Vagina (tissue), 2 donors: ENCODE measurements around the gene ARID1B. TPM values are rescaled to one million over a fixed set of nuclear protein-coding genes. Genes with fewer than 3 reads are reported as not detected.

Experiments
- DNase-seq, 2 donors: peaks; one replicate each; pipeline ENCODE4 v3.0.0-alpha.2; 2017; ENCODE audit errors: extremely low spot score in 2 of 2
- H3K27ac ChIP-seq: fragments of 200-600 bp; sonication (generic); one replicate; pipeline ENCODE4 v1.5.1; 2019
- H3K27me3 ChIP-seq: fragments of 200-600 bp; sonication (generic); one replicate; pipeline ENCODE4 v1.5.1; 2019
- H3K36me3 ChIP-seq, 2 donors: fragments of 200-600 bp; sonication (generic); one replicate each; pipeline ENCODE4 v1.5.1; 2017 to 2019
- H3K4me1 ChIP-seq: fragments of 200-600 bp; sonication (generic); one replicate; pipeline ENCODE4 v1.5.1; 2019
- H3K4me3 ChIP-seq, 2 donors: fragments of 200-600 bp; sonication (generic); 1 replicate in 1 of 2; 2 replicates in 1 of 2; pipeline ENCODE4 v1.5.1; 2016 to 2019
- H3K9me3 ChIP-seq: fragments of 200-600 bp; sonication (generic); one replicate; pipeline ENCODE4 v1.5.1; 2019
- CTCF ChIP-seq, 3 experiments: fragments of 450-650 bp in 2 of 3; fragments of 200-600 bp in 1 of 3; sonication (generic) in 1 of 3; IDR thresholded peaks; one replicate each; pipeline ENCODE4 v1.5.1; 2017 to 2019; ENCODE audit warnings: antibody characterized with exemption in 3 of 3, mild to moderate bottlenecking in 2 of 3, moderate library complexity in 2 of 3
- POLR2A ChIP-seq, 2 donors: fragments of 450-650 bp; IDR thresholded peaks; one replicate each; pipeline ENCODE4 v1.6.1; 2017; ENCODE audit warnings: antibody characterized with exemption in 2 of 2, mild to moderate bottlenecking in 2 of 2, moderate library complexity in 2 of 2
- POLR2AphosphoS5 ChIP-seq, 2 donors: sonication (generic); formaldehyde crosslinking; IDR thresholded peaks; one replicate each; pipeline ENCODE4 v1.9.0; 2017; ENCODE audit warnings: antibody characterized with exemption in 2 of 2, mild to moderate bottlenecking in 2 of 2, low read depth in 1 of 2; ENCODE audit not compliant: insufficient read depth in 1 of 2
- intact Hi-C: fragments of 100-400 bp; cut with DNase I; formaldehyde crosslinking; loops from one replicate; pipeline ENCODE4 v1.15.1; 2023
- total RNA-seq: library from RNA; depleted of rRNA; stranded (reverse); fragments of >200 nt; gene quantifications from one replicate; pipeline ENCODE4 v1.2.3, GENCODE V29; 2016

ARID1B gene
- total RNA-seq, 1 donor from 2014 or later: 141 TPM

DNA sequence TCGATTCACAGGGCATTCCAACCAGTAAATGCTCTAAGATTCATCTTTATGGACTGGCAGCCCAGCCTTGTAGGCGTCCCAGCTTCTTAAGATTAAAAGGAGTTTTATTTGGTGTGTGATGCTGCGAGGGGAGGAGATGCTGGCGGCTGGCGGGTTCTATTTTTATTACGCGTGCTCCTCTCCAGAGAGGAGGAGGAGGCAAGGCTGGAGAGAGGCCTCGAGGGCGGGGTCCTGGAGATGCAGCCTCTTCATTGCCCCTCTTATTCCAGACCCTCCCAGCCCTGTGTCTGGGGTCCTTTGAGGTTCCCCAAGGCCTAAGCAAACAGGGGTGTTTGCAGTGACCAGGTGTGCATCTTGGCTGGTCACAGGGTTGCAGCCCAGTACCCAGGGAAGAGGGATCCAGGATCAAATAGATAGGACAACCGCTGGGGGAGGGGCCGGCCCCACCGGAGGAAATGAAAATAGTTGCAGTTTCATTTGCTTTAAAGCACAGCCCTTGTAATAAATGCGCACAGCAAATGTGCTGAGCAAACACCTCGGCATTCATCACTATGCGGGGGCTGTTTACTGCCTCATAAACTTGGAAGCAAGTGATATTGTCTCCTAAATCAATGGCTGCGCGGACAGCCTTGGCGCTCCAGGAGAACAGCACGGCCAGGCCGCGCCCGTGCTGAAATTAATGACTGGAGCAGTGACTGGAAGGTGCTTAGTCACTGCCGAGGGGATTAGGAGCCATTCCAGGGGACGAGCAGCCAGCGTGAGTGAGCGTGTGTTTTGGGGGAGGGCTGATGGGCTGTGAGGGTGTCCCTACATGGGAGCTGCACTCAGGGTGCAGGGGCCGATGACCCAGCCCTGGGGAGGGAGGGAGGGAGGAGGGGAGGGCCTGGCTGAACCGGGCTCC is 463.1 kb downstream of the ARID1B start:
- TF ChIP-seq POLR2AphosphoS5 (IDR thresholded peaks at IDR 0.05; ENCODE audit: insufficient read depth in 1 of 2, low read depth in 1 of 2) (peak; percentile 64 to 91), POLR2A (IDR thresholded peaks at IDR 0.05) (no peak)
- H3K4me3 ChIP-seq: peak overlapping the region; percentile 25 to 44
- peak in 1 of 2 donors; percentile 97 for DNase-seq
- H3K36me3 ChIP-seq: no peaks in the 10 kb centered on the region
- H3K4me1 ChIP-seq: peaks cover 48% of the 10 kb centered on the region
- intact Hi-C loops: no loop called here
- H3K9me3 ChIP-seq: no peaks in the 10 kb centered on the region
- H3K27me3 ChIP-seq: no peaks in the 10 kb centered on the region
- H3K27ac ChIP-seq: peak overlapping the region; percentile 69

GRCh38 chr6:157240960-157241311 is 463.8 kb downstream of the ARID1B start:
- Histone ChIP-seq H3K4me1 (peaks cover 48% of the 10 kb centered on the region), H3K27ac (peak overlapping the region; percentile 69), H3K36me3 (no peaks in the 10 kb centered on the region), H3K9me3 (no peaks in the 10 kb centered on the region), H3K4me3 (peak overlapping the region; percentile 25 to 44), H3K27me3 (no peaks in the 10 kb centered on the region)
- intact Hi-C loops: no loop called here
- TF ChIP-seq POLR2A (IDR thresholded peaks at IDR 0.05): no peak
- no peak for TF ChIP-seq CTCF (IDR thresholded peaks at IDR 0.05)
- no peak for TF ChIP-seq POLR2AphosphoS5 (IDR thresholded peaks at IDR 0.05; ENCODE audit: insufficient read depth in 1 of 2, low read depth in 1 of 2)
- no peak for DNase-seq

- no peak for TF ChIP-seq POLR2A (IDR thresholded peaks at IDR 0.05)
- no peak for TF ChIP-seq POLR2AphosphoS5 (IDR thresholded peaks at IDR 0.05; ENCODE audit: insufficient read depth in 1 of 2, low read depth in 1 of 2)
- no peak for TF ChIP-seq CTCF (IDR thresholded peaks at IDR 0.05)
- Histone ChIP-seq H3K36me3 (no peaks in the 10 kb centered on the region), H3K27me3 (no peaks in the 10 kb centered on the region), H3K4me3 (no peak overlapping the region), H3K9me3 (no peaks in the 10 kb centered on the region), H3K27ac (no peak overlapping the region), H3K4me1 (peaks cover 49% of the 10 kb centered on the region)
- intact Hi-C loops: no loop called here
- DNase-seq: no peak
Observed at GRCh38 chr6:157242791-157243190, 465.6 kb downstream of the ARID1B start.

DNA sequence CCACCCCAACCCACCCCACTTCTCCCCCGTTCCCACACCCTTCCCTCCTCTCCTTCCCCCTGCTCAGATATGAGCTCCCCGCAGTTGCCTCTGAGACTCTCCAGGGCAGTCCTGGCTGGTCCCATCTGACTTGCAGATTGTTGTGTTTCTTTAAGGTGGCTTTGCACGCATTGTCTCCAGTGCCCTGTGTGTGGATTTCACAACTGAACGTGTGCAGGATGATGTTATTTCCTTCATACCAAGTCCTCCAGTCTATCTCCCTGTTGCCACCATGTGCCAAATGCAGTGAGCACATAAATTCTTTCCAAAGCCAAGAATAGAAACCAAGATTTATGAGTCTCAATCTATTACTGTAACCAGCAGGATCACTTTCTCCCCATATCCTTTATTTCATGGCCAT is 467.0 kb downstream of the ARID1B start:
- Histone ChIP-seq H3K27me3 (no peaks in the 10 kb centered on the region), H3K9me3 (no peaks in the 10 kb centered on the region), H3K27ac (peak overlapping the region; percentile 51), H3K36me3 (no peaks in the 10 kb centered on the region), H3K4me1 (peaks cover 46% of the 10 kb centered on the region), H3K4me3 (no peak overlapping the region)
- intact Hi-C loops: no loop called here
- DNase-seq: no peak
- TF ChIP-seq CTCF (IDR thresholded peaks at IDR 0.05) (no peak), POLR2AphosphoS5 (IDR thresholded peaks at IDR 0.05; ENCODE audit: insufficient read depth in 1 of 2, low read depth in 1 of 2) (peak in 1 of 2 donors; percentile 43), POLR2A (IDR thresholded peaks at IDR 0.05) (no peak)

- Histone ChIP-seq H3K36me3 (no peaks in the 10 kb centered on the region), H3K4me1 (peaks cover 40% of the 10 kb centered on the region), H3K27me3 (no peaks in the 10 kb centered on the region), H3K9me3 (no peaks in the 10 kb centered on the region), H3K4me3 (no peak overlapping the region), H3K27ac (peak overlapping the region; percentile 58)
- DNase-seq: no peak
- TF ChIP-seq POLR2AphosphoS5 (IDR thresholded peaks at IDR 0.05; ENCODE audit: insufficient read depth in 1 of 2, low read depth in 1 of 2) (no peak), CTCF (IDR thresholded peaks at IDR 0.05) (no peak), POLR2A (IDR thresholded peaks at IDR 0.05) (no peak)
- intact Hi-C loops: no loop called here
Observed at GRCh38 chr6:157244780-157245179, 467.6 kb downstream of the ARID1B start.
